H1 (cell line): Measurements from ENCODE around the gene GP1BB. TPM values are rescaled to one million over a fixed set of nuclear protein-coding genes. Genes with fewer than 3 reads are reported as not detected.

ENCODE experiments used
- CTCF ChIA-PET: fragments of 300-600 bp; sonication (Branson Sonifier 250); formaldehyde crosslinking; loops from one replicate; lab custom pipeline; 2021; ENCODE audit not compliant: partially characterized antibody; lab: Charles Lee
- POLR2A ChIA-PET: fragments of 300-600 bp; sonication (Branson Sonifier 250); formaldehyde crosslinking; loops from one replicate; lab custom pipeline; 2021; ENCODE audit warnings: inconsistent platforms; ENCODE audit not compliant: partially characterized antibody; lab: Charles Lee
- DNase-seq, 2 experiments: peaks; one replicate each; pipeline versions ENCODE4 v3.0.0 to v3.0.0-alpha.2; 2010 to 2022; ENCODE audit warnings: low spot score in 2 of 2, low read depth in 1 of 2, mixed read lengths in 1 of 2
- FAIRE-seq: peaks from 2 replicates; lab custom pipeline; 2011; peaks lifted over from hg19 to GRCh38; lab: Jason Lieb, UNC
- H2AFZ ChIP-seq: 2 replicates; pipeline ENCODE4 v1.8.1; 2012; ENCODE audit warnings: low read length, inconsistent platforms
- H2AK5ac ChIP-seq: 2 replicates; pipeline ENCODE4 v1.6.1; 2013; ENCODE audit warnings: low read depth, low read length
- H2BK120ac ChIP-seq: replicated peaks from 2 replicates; pipeline ENCODE3; 2013; ENCODE audit warnings: low read depth, low read length, inconsistent platforms
- H2BK12ac ChIP-seq: 2 replicates; pipeline ENCODE4 v1.6.1; 2013; ENCODE audit warnings: low read depth, low read length
- H2BK15ac ChIP-seq: 2 replicates; pipeline ENCODE4 v1.6.1; 2013; ENCODE audit warnings: low read length
- H2BK20ac ChIP-seq: 2 replicates; pipeline ENCODE4 v1.6.1; 2013; ENCODE audit warnings: low read length
- H2BK5ac ChIP-seq: 2 replicates; pipeline ENCODE4 v1.6.1; 2013; ENCODE audit warnings: low read depth, low read length
- H3K14ac ChIP-seq: 2 replicates; pipeline ENCODE4 v1.6.1; 2013; ENCODE audit warnings: inconsistent platforms; ENCODE audit not compliant: insufficient read length
- H3K18ac ChIP-seq: 2 replicates; pipeline ENCODE4 v1.6.1; 2013; ENCODE audit warnings: low read length; ENCODE audit errors: extremely low read depth
- H3K23ac ChIP-seq: 2 replicates; pipeline ENCODE4 v1.6.1; 2013; ENCODE audit warnings: inconsistent platforms; ENCODE audit not compliant: insufficient read length
- H3K23me2 ChIP-seq: 2 replicates; pipeline ENCODE4 v1.6.1; 2013; ENCODE audit warnings: low read depth, low read length
- H3K27ac ChIP-seq: 2 replicates; pipeline ENCODE4 v1.6.1; 2011; ENCODE audit warnings: low read depth, low read length, inconsistent platforms
- H3K27me3 ChIP-seq, 4 experiments: replicated peaks in 1 of 4; 1 replicate in 1 of 4; 2 replicates in 3 of 4; pipeline versions ENCODE4 v1.6.1 to v1.8.1; 2011 to 2013; ENCODE audit warnings: low read length in 3 of 4, mild to moderate bottlenecking in 3 of 4, inconsistent platforms in 2 of 4, mixed read lengths in 2 of 4, moderate library complexity in 1 of 4; ENCODE audit not compliant: control insufficient read depth in 3 of 4, insufficient read depth in 3 of 4; ENCODE audit errors: extremely low read depth in 1 of 4
- H3K36me3 ChIP-seq, 4 experiments: 2 replicates each; pipeline versions ENCODE4 v1.6.1 to v1.8.1; 2011 to 2013; ENCODE audit warnings: mild to moderate bottlenecking in 4 of 4, low read length in 3 of 4, moderate library complexity in 2 of 4, control low read depth in 1 of 4, inconsistent platforms in 1 of 4; ENCODE audit not compliant: insufficient read depth in 4 of 4, control insufficient read depth in 2 of 4
- H3K4ac ChIP-seq: replicated peaks from 2 replicates; pipeline ENCODE3; 2013; ENCODE audit warnings: low read length, low read depth, mixed read lengths, inconsistent platforms; ENCODE audit not compliant: insufficient read length
- H3K4me1 ChIP-seq, 4 experiments: replicated peaks in 1 of 4; 1 replicate in 1 of 4; 2 replicates in 3 of 4; pipeline versions ENCODE4 v1.6.1 to v1.8.1; 2011 to 2013; ENCODE audit warnings: low read length in 3 of 4, inconsistent platforms in 2 of 4, mixed read lengths in 1 of 4; ENCODE audit not compliant: insufficient read depth in 4 of 4, control insufficient read depth in 3 of 4
- H3K4me2 ChIP-seq, 2 experiments: 2 replicates each; pipeline versions ENCODE4 v1.6.1 to v1.8.1; 2011 to 2013; ENCODE audit warnings: low read depth in 2 of 2, low read length in 2 of 2, control low read depth in 1 of 2, inconsistent platforms in 1 of 2, mild to moderate bottlenecking in 1 of 2; ENCODE audit not compliant: insufficient read depth in 1 of 2
- H3K4me3 ChIP-seq, 4 experiments: fragments of 200-600, 300-600 bp in 1 of 4; sonication (generic), shearing (Covaris generic), sonication (Bioruptor Twin) in 1 of 4; 2 replicates each; pipeline versions ENCODE4 v1.5.1 to v1.8.1; 2011 to 2016; ENCODE audit warnings: low read length in 4 of 4, low read depth in 3 of 4, control low read depth in 2 of 4, inconsistent platforms in 2 of 4, mild to moderate bottlenecking in 2 of 4, mixed read lengths in 1 of 4, moderate library complexity in 1 of 4; ENCODE audit not compliant: insufficient read depth in 2 of 4; ENCODE audit errors: extremely low read depth in 1 of 4
- H3K56ac ChIP-seq: replicated peaks from 2 replicates; pipeline ENCODE3; 2013; ENCODE audit warnings: low read depth, mild to moderate bottlenecking, mixed read lengths, low read length, inconsistent platforms; ENCODE audit not compliant: insufficient read length
- H3K79me1 ChIP-seq: 2 replicates; pipeline ENCODE4 v1.6.1; 2013; ENCODE audit warnings: low read depth, low read length, control low read depth
- H3K79me2 ChIP-seq, 2 experiments: 2 replicates each; pipeline versions ENCODE4 v1.6.1 to v1.8.1; 2012 to 2013; ENCODE audit warnings: low read length in 2 of 2, mild to moderate bottlenecking in 2 of 2, inconsistent platforms in 1 of 2; ENCODE audit not compliant: insufficient read depth in 2 of 2, control insufficient read depth in 1 of 2
- H3K9ac ChIP-seq, 4 experiments: replicated peaks in 1 of 4; 1 replicate in 1 of 4; 2 replicates in 3 of 4; pipeline versions ENCODE4 v1.6.1 to v1.8.1; 2011 to 2013; ENCODE audit warnings: low read depth in 3 of 4, low read length in 3 of 4, control low read depth in 2 of 4, mild to moderate bottlenecking in 2 of 4, moderate library complexity in 2 of 4, inconsistent platforms in 1 of 4; ENCODE audit errors: extremely low read depth in 1 of 4
- H3K9me3 ChIP-seq, 2 experiments: 2 replicates each; pipeline versions ENCODE4 v1.6.1 to v1.8.1; 2012 to 2013; ENCODE audit warnings: mild to moderate bottlenecking in 2 of 2, moderate library complexity in 2 of 2, control low read depth in 1 of 2, inconsistent platforms in 1 of 2, low read depth in 1 of 2, low read length in 1 of 2, mixed read lengths in 1 of 2; ENCODE audit not compliant: insufficient read depth in 2 of 2
- H4K20me1 ChIP-seq, 2 experiments: replicated peaks in 1 of 2; 2 replicates each; pipeline versions ENCODE3 to v1.8.1; 2011 to 2013; ENCODE audit warnings: inconsistent platforms in 2 of 2, low read length in 2 of 2, mild to moderate bottlenecking in 1 of 2; ENCODE audit not compliant: insufficient read depth in 2 of 2, control insufficient read depth in 1 of 2
- H4K5ac ChIP-seq: 2 replicates; pipeline ENCODE4 v1.6.1; 2013; ENCODE audit warnings: low read length, low read depth, mixed read lengths, inconsistent platforms; ENCODE audit not compliant: insufficient read length
- H4K8ac ChIP-seq: 2 replicates; pipeline ENCODE4 v1.8.0; 2013; ENCODE audit warnings: mild to moderate bottlenecking, moderate library complexity, low read length, inconsistent platforms; ENCODE audit not compliant: insufficient read depth; ENCODE audit errors: extremely low read depth
- H4K91ac ChIP-seq: replicated peaks from 2 replicates; pipeline ENCODE3; 2013; ENCODE audit warnings: low read length, mixed read lengths, inconsistent platforms; ENCODE audit not compliant: insufficient read length
- CEBPB ChIP-seq: IDR thresholded peaks from 2 replicates; pipeline ENCODE4 v1.6.1; 2012; ENCODE audit warnings: low read depth, low read length
- CREB1 ChIP-seq: IDR thresholded peaks from 2 replicates; pipeline ENCODE4 v1.6.1; 2012; ENCODE audit warnings: inconsistent platforms
- CTBP2 ChIP-seq: IDR thresholded peaks from 2 replicates; pipeline ENCODE4 v1.7.0; 2011; ENCODE audit warnings: borderline replicate concordance, mild to moderate bottlenecking, moderate library complexity, mixed read lengths, low read length; ENCODE audit not compliant: insufficient read depth, insufficient read length
- CTCF ChIP-seq, 3 experiments: IDR thresholded peaks; 1 replicate in 2 of 3; 2 replicates in 1 of 3; pipeline versions ENCODE4 v1.5.1 to v1.6.1; 2011; ENCODE audit warnings: low read length in 3 of 3, mild to moderate bottlenecking in 3 of 3, inconsistent platforms in 2 of 3, low read depth in 1 of 3, moderate library complexity in 1 of 3; ENCODE audit not compliant: insufficient read depth in 1 of 3; ENCODE audit errors: control extremely low read depth in 1 of 3
- SAP30 ChIP-seq: fragments of 300-600 bp; sonication (generic); IDR thresholded peaks from 2 replicates; pipeline ENCODE4 v1.7.1; 2012; ENCODE audit warnings: low read length, moderate library complexity, mild to moderate bottlenecking, inconsistent platforms; ENCODE audit not compliant: insufficient read depth, insufficient replicate concordance
- WGBS, 2 experiments: shearing (Covaris generic) in 1 of 2; methylation state at CpG; one replicate each; pipeline versions ENCODE4 v1.1.6 to v1.1.7; 2013 to 2015; ENCODE audit warnings: low lambda C conversion rate in 2 of 2, mixed read lengths in 2 of 2, inconsistent platforms in 1 of 2, low coverage in 1 of 2, missing lambda C conversion rate in 1 of 2; ENCODE audit not compliant: insufficient replicate concordance in 2 of 2, insufficient coverage in 1 of 2, insufficient read length in 1 of 2; ENCODE audit errors: extremely low coverage in 1 of 2, missing lambda C conversion rate in 1 of 2; 5-methylcytosine and 5-hydroxymethylcytosine counted together
- polyA plus RNA-seq, 7 experiments: library from polyadenylated mRNA; depleted of rRNA in 3 of 7; stranded (reverse) in 5 of 7; unstranded in 2 of 7; fragments of >200 nt in 5 of 7; fragments of 200-250 nt in 2 of 7; gene quantifications; 1 replicate in 5 of 7; 2 replicates in 1 of 7; 4 replicates in 1 of 7; pipeline versions ENCODE4 v1.2.1 to v1.2.3, GENCODE V29; 2011 to 2013; ENCODE audit warnings: missing spikeins in 2 of 7, mixed read lengths in 2 of 7
- total RNA-seq: library from RNA; stranded (reverse); fragmentation: NEBNext Ultra II Directional; extraction: Animal tissue kit (Norgen Biotek cat#: 25700); gene quantifications from 2 replicates; pipeline ENCODE4 v1.2.1, GENCODE V29; 2021

GP1BB gene
- total and polyA plus RNA-seq, 2 of the 8 experiments (the other 6 are each of a cell fraction or from before 2014, with no cell fraction given): 0.36 TPM; not detected in 1

GRCh38 chr22:19728836-19729235, 5.5 kb downstream of the GP1BB start:
- Histone ChIP-seq H2BK5ac (no peak overlapping the region), H3K79me2 (no peaks in the 10 kb centered on the region), H2BK15ac (no peak overlapping the region), H3K4me2 (no peak overlapping the region), H3K14ac (no peak overlapping the region)
- TF ChIP-seq CEBPB (no peak), CTBP2 (no peak), SAP30 (no peak), CTCF (IDR thresholded peaks at IDR 0.05; ENCODE audit: control extremely low read depth in 1 of 3, insufficient read depth in 1 of 3, low read depth in 1 of 3, low read length in 3 of 3) (no peak), CREB1 (no peak)
- TF ChIP-seq, all 59 proteins: peak for 0
- Histone ChIP-seq H3K27ac (no peak overlapping the region), H2AFZ (no peak overlapping the region), H3K4me3 (no peak overlapping the region), H4K20me1 (peaks cover 2 to 19% of the 10 kb centered on the region in 2 experiments), H3K4ac (no peak overlapping the region), H2BK20ac (no peak overlapping the region), H3K9ac (no peak overlapping the region), H4K5ac (no peak overlapping the region), H3K36me3 (no peaks in the 10 kb centered on the region; a peak in 1 of 8 replicates), H3K18ac (no peak overlapping the region), H3K23me2 (peaks cover 5% of the 10 kb centered on the region; the same call in 1 of the 2 replicates), H3K56ac (no peak overlapping the region), H3K27me3 (peaks cover 34 to 65% (median 59%) of the 10 kb centered on the region in 4 experiments), H3K4me1 (peaks cover 0 to 14% (median 7%) of the 10 kb centered on the region in 4 experiments; a peak in 5 of 7 replicates), H4K91ac (no peak overlapping the region), H3K79me1 (no peaks in the 10 kb centered on the region), H4K8ac (no peak overlapping the region; the same call in 1 of the 2 replicates), H3K9me3 (no peaks in the 10 kb centered on the region), H2BK12ac (no peak overlapping the region), H2AK5ac (no peak overlapping the region), H2BK120ac (no peak overlapping the region), H3K23ac (no peak overlapping the region)
- ChIA-PET CTCF (interaction anchor here (3.1 to 7.0 kb wide), 4 partner anchors 23 to 186 kb away, joined by 9 to 168 read pairs (median 85); no protein-coding TSS in a partner anchor), POLR2A (no interaction called here)
- no peak for DNase-seq
- 88% methylated on average over 10 of the region's 10 CpGs; no CpG with 5 or more reads in 1 of the 2 experiments for WGBS, 2 experiments
- FAIRE-seq: no peak
